KMS-11 (cell line): ENCODE results near the gene CRB1.

Source experiments
- H2AFZ ChIP-seq: fragments of 200-600 bp; sonication (generic); 2 replicates; pipeline ENCODE4 v1.6.1; 2016; ENCODE audit warnings: antibody characterized with exemption, mixed run types, low read depth
- H3K27ac ChIP-seq: fragments of 200-600 bp; sonication (generic); 2 replicates; pipeline ENCODE4 v1.6.1; 2016; ENCODE audit warnings: mild to moderate bottlenecking, mixed run types
- H3K27me3 ChIP-seq: fragments of 200-600 bp; sonication (generic); 2 replicates; pipeline ENCODE4 v1.6.1; 2017; ENCODE audit warnings: mild to moderate bottlenecking, low read depth, mixed run types, moderate library complexity; ENCODE audit not compliant: insufficient read depth
- H3K36me3 ChIP-seq: fragments of 200-600 bp; sonication (generic); 2 replicates; pipeline ENCODE4 v1.6.1; 2017; ENCODE audit warnings: mild to moderate bottlenecking, mixed run types; ENCODE audit not compliant: insufficient read depth
- H3K4me1 ChIP-seq: fragments of 200-600 bp; sonication (generic); 2 replicates; pipeline ENCODE4 v1.6.1; 2016; ENCODE audit warnings: mild to moderate bottlenecking, low read depth, mixed run types; ENCODE audit not compliant: poor library complexity, severe bottlenecking
- H3K4me2 ChIP-seq: fragments of 200-600 bp; sonication (generic); 2 replicates; pipeline ENCODE4 v1.7.0; 2016; ENCODE audit warnings: mild to moderate bottlenecking, mixed run types
- H3K4me3 ChIP-seq: fragments of 200-600 bp; sonication (generic); IDR thresholded peaks from 2 replicates; pipeline ENCODE4 v1.6.1; 2017; ENCODE audit warnings: low read depth, low read length, mixed read lengths; ENCODE audit not compliant: insufficient read depth
- H3K79me2 ChIP-seq: fragments of 200-600 bp; sonication (generic); 2 replicates; pipeline ENCODE4 v1.6.1; 2016; ENCODE audit warnings: low read depth, mixed run types; ENCODE audit not compliant: insufficient read depth
- H3K9ac ChIP-seq: fragments of 200-600 bp; sonication (generic); 2 replicates; pipeline ENCODE4 v1.6.1; 2016; ENCODE audit warnings: mild to moderate bottlenecking, mixed run types
- H4K20me1 ChIP-seq: fragments of 200-600 bp; sonication (generic); 2 replicates; pipeline ENCODE4 v1.6.1; 2016; ENCODE audit warnings: mild to moderate bottlenecking, mixed run types; ENCODE audit not compliant: insufficient read depth
- TF ChIP-seq, protein P1 (sequence below): fragments of 200-600 bp; sonication (generic); conservative IDR thresholded peaks from 2 replicates; pipeline ENCODE4 v1.6.1; 2017; ENCODE audit warnings: low read depth, mild to moderate bottlenecking, antibody characterized with exemption, low read length, moderate library complexity, mixed read lengths

The CRB1 gene

DNA sequence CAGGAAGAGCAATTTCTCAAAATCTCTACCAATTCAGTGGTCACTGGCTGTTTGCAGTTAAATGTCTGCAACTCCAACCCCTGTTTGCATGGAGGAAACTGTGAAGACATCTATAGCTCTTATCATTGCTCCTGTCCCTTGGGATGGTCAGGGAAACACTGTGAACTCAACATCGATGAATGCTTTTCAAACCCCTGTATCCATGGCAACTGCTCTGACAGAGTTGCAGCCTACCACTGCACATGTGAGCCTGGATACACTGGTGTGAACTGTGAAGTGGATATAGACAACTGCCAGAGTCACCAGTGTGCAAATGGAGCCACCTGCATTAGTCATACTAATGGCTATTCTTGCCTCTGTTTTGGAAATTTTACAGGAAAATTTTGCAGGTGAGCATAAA lies 167.2 kb downstream of the CRB1 start:
- TF ChIP-seq, protein P1, sequence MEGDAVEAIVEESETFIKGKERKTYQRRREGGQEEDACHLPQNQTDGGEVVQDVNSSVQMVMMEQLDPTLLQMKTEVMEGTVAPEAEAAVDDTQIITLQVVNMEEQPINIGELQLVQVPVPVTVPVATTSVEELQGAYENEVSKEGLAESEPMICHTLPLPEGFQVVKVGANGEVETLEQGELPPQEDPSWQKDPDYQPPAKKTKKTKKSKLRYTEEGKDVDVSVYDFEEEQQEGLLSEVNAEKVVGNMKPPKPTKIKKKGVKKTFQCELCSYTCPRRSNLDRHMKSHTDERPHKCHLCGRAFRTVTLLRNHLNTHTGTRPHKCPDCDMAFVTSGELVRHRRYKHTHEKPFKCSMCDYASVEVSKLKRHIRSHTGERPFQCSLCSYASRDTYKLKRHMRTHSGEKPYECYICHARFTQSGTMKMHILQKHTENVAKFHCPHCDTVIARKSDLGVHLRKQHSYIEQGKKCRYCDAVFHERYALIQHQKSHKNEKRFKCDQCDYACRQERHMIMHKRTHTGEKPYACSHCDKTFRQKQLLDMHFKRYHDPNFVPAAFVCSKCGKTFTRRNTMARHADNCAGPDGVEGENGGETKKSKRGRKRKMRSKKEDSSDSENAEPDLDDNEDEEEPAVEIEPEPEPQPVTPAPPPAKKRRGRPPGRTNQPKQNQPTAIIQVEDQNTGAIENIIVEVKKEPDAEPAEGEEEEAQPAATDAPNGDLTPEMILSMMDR = no peak
- no peak overlapping the region for H3K4me3 ChIP-seq
- H3K9ac ChIP-seq = no peak overlapping the region
- no peaks in the 10 kb centered on the region for H3K27me3 ChIP-seq
- no peak overlapping the region for H3K4me2 ChIP-seq
- H2AFZ ChIP-seq = no peak overlapping the region
- H3K36me3 ChIP-seq = no peaks in the 10 kb centered on the region
- no peaks in the 10 kb centered on the region for H4K20me1 ChIP-seq
- H3K79me2 ChIP-seq = no peaks in the 10 kb centered on the region
- H3K4me1 ChIP-seq = no peaks in the 10 kb centered on the region
- H3K27ac ChIP-seq = no peak overlapping the region

DNA sequence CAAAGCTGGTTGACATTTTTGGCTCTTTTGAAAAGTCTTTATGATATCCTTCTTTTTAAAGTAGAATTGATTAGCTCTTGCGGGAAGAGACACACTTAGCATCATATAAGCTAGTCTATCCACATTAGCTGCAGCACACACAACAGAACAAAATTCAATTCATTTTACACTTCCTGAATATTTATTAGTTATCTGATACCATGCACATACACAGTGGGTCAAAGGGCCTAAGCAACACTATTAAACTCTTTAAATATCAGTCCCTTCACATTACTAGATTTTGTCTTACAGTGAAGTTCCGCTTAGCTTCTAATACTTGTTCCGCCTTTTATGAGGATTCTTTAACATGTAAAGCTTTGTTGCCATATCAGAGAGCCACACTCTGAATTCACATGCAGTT lies 169.5 kb downstream of the CRB1 start:
- no peak overlapping the region for H3K9ac ChIP-seq
- TF ChIP-seq, protein P1 = no peak
- H2AFZ ChIP-seq = no peak overlapping the region
- no peak overlapping the region for H3K27ac ChIP-seq
- H3K79me2 ChIP-seq = no peaks in the 10 kb centered on the region
- no peak overlapping the region for H3K4me2 ChIP-seq
- no peaks in the 10 kb centered on the region for H4K20me1 ChIP-seq
- no peak overlapping the region for H3K4me3 ChIP-seq
- H3K4me1 ChIP-seq = no peaks in the 10 kb centered on the region
- H3K27me3 ChIP-seq = no peaks in the 10 kb centered on the region
- no peaks in the 10 kb centered on the region for H3K36me3 ChIP-seq

DNA sequence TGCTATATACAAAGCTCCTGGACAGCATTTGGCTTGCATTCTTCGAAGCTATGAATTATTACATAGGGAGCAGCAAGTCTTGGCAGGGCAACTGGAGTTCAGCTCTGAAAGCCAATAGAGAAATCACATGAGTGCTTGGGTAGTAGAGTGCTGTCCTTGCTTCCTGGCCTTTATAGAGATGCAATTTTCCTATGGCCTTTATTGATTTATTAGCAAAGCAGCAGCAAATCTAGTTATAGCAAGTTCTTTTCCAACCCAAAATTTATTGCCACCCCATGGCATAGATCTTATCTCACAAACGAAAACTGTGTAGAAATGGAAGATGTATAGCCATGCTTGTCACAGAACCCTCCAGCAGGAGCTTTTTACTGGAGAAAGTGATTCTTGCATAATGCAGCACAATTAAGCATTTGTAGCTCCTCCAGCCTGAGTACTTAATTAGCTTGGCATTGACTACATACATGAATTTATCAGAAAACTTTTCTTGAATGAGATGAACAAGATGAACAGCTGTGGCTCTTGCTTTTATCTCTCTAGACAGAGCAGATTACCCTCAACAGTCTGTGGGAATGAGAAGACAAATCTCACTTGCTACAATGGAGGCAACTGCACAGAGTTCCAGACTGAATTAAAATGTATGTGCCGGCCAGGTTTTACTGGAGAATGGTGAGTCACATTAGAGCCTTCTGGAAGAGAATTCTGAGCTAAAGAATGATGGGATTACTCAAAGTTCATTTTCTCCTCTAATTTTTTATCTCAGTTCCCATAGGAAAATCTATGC lies 170.1 kb downstream of the CRB1 start:
- Histone ChIP-seq H3K4me3 (no peak overlapping the region), H2AFZ (no peak overlapping the region), H3K4me2 (no peak overlapping the region), H3K4me1 (no peaks in the 10 kb centered on the region), H3K27ac (no peak overlapping the region), H3K9ac (no peak overlapping the region), H3K36me3 (no peaks in the 10 kb centered on the region), H3K79me2 (no peaks in the 10 kb centered on the region), H4K20me1 (no peaks in the 10 kb centered on the region), H3K27me3 (no peaks in the 10 kb centered on the region)
- TF ChIP-seq, protein P1 = no peak

DNA sequence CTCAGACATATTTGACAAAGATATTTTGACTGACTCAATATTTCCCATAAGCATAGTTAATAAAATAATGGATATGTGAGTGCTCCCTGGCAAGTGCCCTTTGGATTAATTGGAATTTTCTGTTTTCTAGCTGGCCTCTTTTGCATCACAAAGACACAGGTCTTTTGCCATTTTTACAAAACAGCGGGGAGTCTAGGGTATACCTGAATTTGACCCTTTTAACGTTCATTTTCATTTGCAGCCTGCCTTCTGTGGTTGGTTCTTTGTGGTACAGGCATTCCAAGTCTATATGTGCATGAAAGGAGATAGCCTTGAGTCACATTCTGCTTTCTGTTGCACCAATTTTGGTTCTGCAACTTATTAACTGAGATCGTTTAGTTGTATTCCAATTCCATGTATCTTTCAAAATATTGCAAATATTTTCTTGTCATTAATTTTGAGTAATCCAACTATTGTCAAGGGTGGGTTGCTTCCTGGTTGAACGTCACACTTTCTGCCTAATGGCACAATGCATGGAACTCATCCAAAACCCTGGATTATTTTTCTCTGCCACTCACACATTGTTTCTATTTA lies 171.7 kb downstream of the CRB1 start:
- H3K4me1 ChIP-seq = no peaks in the 10 kb centered on the region
- H4K20me1 ChIP-seq = no peaks in the 10 kb centered on the region
- no peak overlapping the region for H2AFZ ChIP-seq
- no peak overlapping the region for H3K27ac ChIP-seq
- H3K27me3 ChIP-seq = no peaks in the 10 kb centered on the region
- H3K36me3 ChIP-seq = no peaks in the 10 kb centered on the region
- H3K4me2 ChIP-seq = no peak overlapping the region
- TF ChIP-seq, protein P1 = no peak
- H3K79me2 ChIP-seq = no peaks in the 10 kb centered on the region
- no peak overlapping the region for H3K9ac ChIP-seq
- H3K4me3 ChIP-seq = no peak overlapping the region
